Ovary (tissue), 9 donors: ENCODE measurements around the gene RBBP6. TPM values are rescaled to one million over a fixed set of nuclear protein-coding genes. Genes with fewer than 3 reads are reported as not detected.

Source experiments
- DNase-seq, 5 donors: peaks; one replicate each; pipeline ENCODE4 v3.0.0-alpha.2; 2019 to 2020
- H3K27ac ChIP-seq, 2 donors: fragments of 200-600 bp; one replicate each; pipeline versions ENCODE4 v1.5.1 to v1.8.0; 2019 to 2022
- H3K27me3 ChIP-seq: fragments of 200-600 bp; one replicate; pipeline ENCODE4 v1.8.0; 2022
- H3K36me3 ChIP-seq: fragments of 200-600 bp; sonication (generic); one replicate; pipeline ENCODE4 v1.5.1; 2019
- H3K4me1 ChIP-seq: one replicate; pipeline ENCODE4 v1.8.1; 2013; ENCODE audit warnings: mild to moderate bottlenecking, moderate library complexity; ENCODE audit not compliant: insufficient read depth
- H3K4me3 ChIP-seq: fragments of 200-600 bp; sonication (generic); one replicate; pipeline ENCODE4 v1.5.1; 2017
- H3K9me3 ChIP-seq, 2 donors: fragments of 200-600 bp in 1 of 2; sonication (generic) in 1 of 2; one replicate each; pipeline versions ENCODE4 v1.5.1 to v1.8.1; 2013 to 2019; ENCODE audit warnings: mild to moderate bottlenecking in 1 of 2, moderate library complexity in 1 of 2
- CTCF ChIP-seq, 3 donors: fragments of 450-650 bp in 2 of 3; fragments of 200-600 bp in 1 of 3; IDR thresholded peaks; one replicate each; pipeline versions ENCODE4 v1.5.1 to v1.8.0; 2016 to 2022; ENCODE audit warnings: antibody characterized with exemption in 3 of 3, mild to moderate bottlenecking in 1 of 3
- EP300 ChIP-seq: sonication (generic); formaldehyde crosslinking; IDR thresholded peaks from one replicate; pipeline ENCODE4 v1.6.1; 2017; ENCODE audit warnings: antibody characterized with exemption
- POLR2A ChIP-seq: fragments of 450-650 bp; IDR thresholded peaks from one replicate; pipeline ENCODE4 v1.6.1; 2017; ENCODE audit warnings: antibody characterized with exemption, mild to moderate bottlenecking, moderate library complexity
- WGBS, 3 donors: extraction: QIAGEN DNeasy Blood & Tissue Kit in 1 of 3; methylation state at CpG; one replicate each; pipeline versions ENCODE4 v1.1.5 to v1.1.7; 2013 to 2017; 5-methylcytosine and 5-hydroxymethylcytosine counted together
- intact Hi-C, 4 donors: fragments of 100-400 bp; cut with DNase I; formaldehyde crosslinking; loops; one replicate each; pipeline versions ENCODE4 v1.11.0 to v1.15.1; 2022 to 2023
- polyA plus RNA-seq, 2 donors: library from polyadenylated mRNA; stranded (reverse); fragments of 200-250 nt in 1 of 2; fragments of 350-450 nt in 1 of 2; fragmentation: Illumina TruSeq in 1 of 2; extraction: RNeasy Lipid Tissue Mini Kit (QIAGEN cat#74804) in 1 of 2; gene quantifications; one replicate each; pipeline ENCODE4 v1.2.3, GENCODE V29; 2013 to 2014
- total RNA-seq, 7 donors: library from RNA; depleted of rRNA in 2 of 7; stranded (reverse); fragments of >200 nt in 2 of 7; fragmentation: NEBNext Ultra II Directional in 3 of 7; extraction: Animal tissue kit (Norgen Biotek cat#: 25700) in 3 of 7; gene quantifications; one replicate each; pipeline versions ENCODE4 v1.1.0 to v1.2.4, GENCODE V29; 2016 to 2023
- donor health status: DM: no; HTN: no; CAD: no; lungs with moderate emphysema.
- donor health status: DM: no; HTN: no; CAD: no.
- donor health status: Bipolar disorder and iron deficiency.
- donor health status: DM: yes; HTN: yes; CAD: no.
- donor health status: DM: no; HTN: no; CAD: no.
- donor health status: DM: yes; HTN: yes; CAD: no.

RBBP6 gene
- total and polyA plus RNA-seq, 9 donors: 35.9 to 112 (median 65.4) TPM

DNA sequence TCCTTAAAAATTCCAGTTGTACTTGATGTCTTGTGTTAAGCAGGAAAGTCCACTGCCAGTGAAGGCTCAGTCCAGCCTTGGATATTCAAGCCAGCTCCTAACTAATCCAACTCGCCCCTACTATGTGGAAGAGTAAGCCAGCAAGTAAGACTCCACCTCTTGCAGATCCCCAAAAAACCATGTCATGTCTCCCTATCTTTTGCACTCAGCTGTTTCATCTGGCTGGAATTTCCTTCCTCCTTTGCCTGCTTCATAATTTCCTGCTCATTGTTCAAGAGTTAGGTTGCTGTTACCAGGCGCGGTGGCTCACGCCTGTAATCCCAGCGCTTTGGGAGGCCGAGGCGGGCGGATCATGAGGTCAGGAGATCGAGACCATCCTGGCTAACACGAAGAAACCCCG is 37.8 kb downstream of the RBBP6 start:
- Histone ChIP-seq H3K27me3 (no peaks in the 10 kb centered on the region), H3K9me3 (no peaks in the 10 kb centered on the region), H3K4me1 (no peaks in the 10 kb centered on the region), H3K4me3 (no peak overlapping the region), H3K36me3 (no peaks in the 10 kb centered on the region), H3K27ac (no peak overlapping the region)
- intact Hi-C loops: loop anchor here in 1 of 4 donors (10.0 kb wide), 1 partner anchor 238 kb away; no protein-coding TSS in a partner anchor
- WGBS, 3 donors: 87 to 93% (median 93%) methylated on average over 11 of the region's 11 CpGs
- TF ChIP-seq POLR2A: no peak
- TF ChIP-seq EP300: no peak
- no peak for TF ChIP-seq CTCF (IDR thresholded peaks at IDR 0.05)
- DNase-seq: no peak

- DNase-seq: no peak
- 23 to 36% (median 27%) methylated on average over 5 of the region's 5 CpGs for WGBS, 3 donors
- no peak overlapping the region for H3K27ac ChIP-seq
- no peak overlapping the region for H3K4me3 ChIP-seq
- no peaks in the 10 kb centered on the region for H3K4me1 ChIP-seq
- intact Hi-C loops: no loop called here
- H3K27me3 ChIP-seq: no peaks in the 10 kb centered on the region
- H3K9me3 ChIP-seq: no peaks in the 10 kb centered on the region
- no peaks in the 10 kb centered on the region for H3K36me3 ChIP-seq
- TF ChIP-seq EP300: no peak
- TF ChIP-seq CTCF (IDR thresholded peaks at IDR 0.05): peak in 1 of 3 donors; percentile 23
- TF ChIP-seq POLR2A: no peak
Observed at GRCh38 chr16:24580665-24581064, 41.3 kb downstream of the RBBP6 start.

GRCh38 chr16:24583494-24583893 is 44.1 kb downstream of the RBBP6 start:
- H3K9me3 ChIP-seq: no peaks in the 10 kb centered on the region
- TF ChIP-seq CTCF (IDR thresholded peaks at IDR 0.05) (no peak), POLR2A (no peak), EP300 (no peak)
- H3K4me3 ChIP-seq: no peak overlapping the region
- H3K27me3 ChIP-seq: no peaks in the 10 kb centered on the region
- intact Hi-C loops: no loop called here
- no peak for DNase-seq
- 42 to 61% (median 49%) methylated on average over 5 of the region's 5 CpGs for WGBS, 3 donors
- H3K4me1 ChIP-seq: no peaks in the 10 kb centered on the region
- H3K36me3 ChIP-seq: no peaks in the 10 kb centered on the region
- H3K27ac ChIP-seq: no peak overlapping the region

DNA sequence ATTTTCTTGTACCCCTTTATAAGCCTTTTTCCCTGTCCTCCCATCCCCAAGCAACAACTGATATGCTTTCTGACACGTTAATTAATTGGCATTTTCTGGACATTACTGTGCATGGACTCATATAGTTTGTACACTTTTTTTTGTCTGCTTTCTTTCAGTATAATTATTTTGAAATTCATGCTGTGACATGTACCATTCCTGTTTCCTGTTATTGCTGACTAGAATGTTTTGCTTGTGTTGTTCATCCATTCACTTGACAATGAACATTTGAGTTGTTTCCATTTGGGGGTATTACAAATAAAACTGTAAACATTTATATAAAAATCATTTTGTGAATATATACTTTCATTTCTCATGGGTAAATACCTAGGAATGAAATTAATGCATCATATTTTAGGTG is 50.6 kb downstream of the RBBP6 start:
- Histone ChIP-seq H3K27ac (no peak overlapping the region), H3K4me3 (no peak overlapping the region), H3K27me3 (no peaks in the 10 kb centered on the region), H3K9me3 (no peaks in the 10 kb centered on the region), H3K36me3 (no peaks in the 10 kb centered on the region), H3K4me1 (no peaks in the 10 kb centered on the region)
- 49 to 63% (median 49%) methylated on average over 1 of the region's 1 CpG for WGBS, 3 donors
- DNase-seq: no peak
- TF ChIP-seq POLR2A (no peak), EP300 (no peak), CTCF (IDR thresholded peaks at IDR 0.05) (no peak)
- intact Hi-C loops: no loop called here
